ENCODE data around the gene LRP8.

Gene LRP8

DNA sequence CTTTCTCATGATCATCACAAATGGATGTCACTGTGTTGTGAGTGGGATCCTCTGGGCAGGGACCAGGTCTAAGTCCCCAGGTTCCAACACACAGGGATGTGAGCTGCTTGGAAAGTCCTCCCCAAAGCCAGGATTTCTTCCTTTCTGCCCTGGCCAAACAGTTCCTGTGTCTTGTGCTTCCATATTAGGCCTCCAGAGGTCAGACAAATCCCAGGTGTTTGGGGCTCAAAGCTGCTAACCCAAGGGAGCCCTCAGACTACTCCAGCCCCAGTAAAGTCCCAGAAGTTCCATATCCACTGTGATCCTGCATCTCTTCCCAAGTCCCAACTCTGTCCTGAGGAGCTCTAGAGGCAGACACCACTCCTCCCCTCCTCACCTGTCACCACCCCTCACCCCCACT is 61.8 kb downstream of the LRP8 start:
- H3K36me3 ChIP-seq, result peaks cover 8% of the 10 kb centered on the region; the same call in 1 of the 2 replicates
- no peak for DNase-seq
- H3K27me3 ChIP-seq, result no peaks in the 10 kb centered on the region
- TF ChIP-seq, protein P1, sequence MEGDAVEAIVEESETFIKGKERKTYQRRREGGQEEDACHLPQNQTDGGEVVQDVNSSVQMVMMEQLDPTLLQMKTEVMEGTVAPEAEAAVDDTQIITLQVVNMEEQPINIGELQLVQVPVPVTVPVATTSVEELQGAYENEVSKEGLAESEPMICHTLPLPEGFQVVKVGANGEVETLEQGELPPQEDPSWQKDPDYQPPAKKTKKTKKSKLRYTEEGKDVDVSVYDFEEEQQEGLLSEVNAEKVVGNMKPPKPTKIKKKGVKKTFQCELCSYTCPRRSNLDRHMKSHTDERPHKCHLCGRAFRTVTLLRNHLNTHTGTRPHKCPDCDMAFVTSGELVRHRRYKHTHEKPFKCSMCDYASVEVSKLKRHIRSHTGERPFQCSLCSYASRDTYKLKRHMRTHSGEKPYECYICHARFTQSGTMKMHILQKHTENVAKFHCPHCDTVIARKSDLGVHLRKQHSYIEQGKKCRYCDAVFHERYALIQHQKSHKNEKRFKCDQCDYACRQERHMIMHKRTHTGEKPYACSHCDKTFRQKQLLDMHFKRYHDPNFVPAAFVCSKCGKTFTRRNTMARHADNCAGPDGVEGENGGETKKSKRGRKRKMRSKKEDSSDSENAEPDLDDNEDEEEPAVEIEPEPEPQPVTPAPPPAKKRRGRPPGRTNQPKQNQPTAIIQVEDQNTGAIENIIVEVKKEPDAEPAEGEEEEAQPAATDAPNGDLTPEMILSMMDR (IDR thresholded peaks at IDR 0.05; ENCODE audit: low read depth, low read length), result peak; percentile 24; the same call in 1 of the 2 replicates
- no peak overlapping the region for H3K4me3 ChIP-seq (ENCODE audit: low read depth, low read length)
- no peaks in the 10 kb centered on the region for H3K9me3 ChIP-seq
- no peaks in the 10 kb centered on the region for H3K4me1 ChIP-seq

DNA sequence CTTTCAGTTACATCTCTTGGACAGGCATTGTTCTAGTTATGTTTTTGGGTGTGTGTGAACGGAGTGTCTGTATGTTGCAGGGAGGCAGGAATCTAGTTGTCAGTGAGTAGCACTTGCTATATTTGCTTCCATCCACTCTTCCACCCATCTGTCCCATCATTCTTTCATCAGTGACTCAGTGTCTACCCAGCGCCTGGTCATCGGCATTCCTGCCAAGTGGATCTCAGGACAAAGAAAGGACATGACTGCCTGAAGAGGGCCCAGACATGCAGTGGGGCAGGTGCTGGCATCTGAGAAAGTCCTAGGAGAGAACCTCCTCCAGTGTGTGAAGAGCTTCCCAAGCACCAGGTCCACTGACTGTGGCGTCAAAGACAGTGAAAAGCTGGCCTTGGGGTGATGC is 62.3 kb downstream of the LRP8 start:
- Histone ChIP-seq H3K36me3 (peaks cover 8% of the 10 kb centered on the region; the same call in 1 of the 2 replicates), H3K27me3 (no peaks in the 10 kb centered on the region), H3K9me3 (no peaks in the 10 kb centered on the region), H3K4me1 (no peaks in the 10 kb centered on the region), H3K4me3 (ENCODE audit: low read depth, low read length) (no peak overlapping the region)
- TF ChIP-seq, protein P1 (IDR thresholded peaks at IDR 0.05; ENCODE audit: low read depth, low read length), result no peak
- no peak for DNase-seq

DNA sequence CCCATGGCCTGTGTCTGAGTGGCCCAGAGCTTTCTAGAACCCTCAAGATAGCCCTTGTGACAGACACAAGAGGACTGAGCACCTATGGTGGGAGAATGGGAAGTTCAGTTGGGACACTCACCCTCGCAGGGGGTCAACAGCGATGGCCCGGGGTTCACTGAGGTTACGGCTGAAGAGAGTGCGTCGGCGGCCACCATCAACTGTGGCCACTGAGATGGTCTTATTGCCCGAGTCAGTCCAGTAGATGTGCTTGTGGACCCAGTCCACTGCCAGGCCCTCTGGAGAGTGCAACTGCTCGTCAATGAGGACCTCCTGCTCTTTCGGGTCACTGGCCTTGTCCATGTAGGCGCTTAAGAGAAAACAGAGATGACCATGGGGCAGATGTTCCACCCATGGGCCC is 63.8 kb downstream of the LRP8 start:
- TF ChIP-seq, protein P1 (IDR thresholded peaks at IDR 0.05; ENCODE audit: low read depth, low read length), result no peak
- no peaks in the 10 kb centered on the region for H3K27me3 ChIP-seq
- DNase-seq, result no peak

DNA sequence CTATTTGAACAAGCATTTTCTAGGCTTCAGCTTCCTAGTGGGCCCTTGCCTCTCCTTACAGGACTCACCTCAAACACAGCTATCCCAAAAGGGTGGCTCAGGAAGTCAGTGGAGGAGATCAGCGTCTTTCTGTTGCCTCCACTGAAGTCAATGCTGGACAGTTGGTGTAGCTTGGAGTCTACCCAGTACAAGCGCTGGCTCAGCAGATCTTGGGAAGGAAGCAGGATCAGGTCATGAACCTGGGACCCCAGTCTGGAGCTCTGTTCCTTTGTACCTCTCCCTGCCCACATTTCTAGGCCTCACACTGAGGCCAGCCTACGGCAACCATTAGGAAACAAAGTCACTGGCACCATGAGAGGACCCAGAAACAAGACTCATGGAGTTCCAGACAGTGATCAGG is 65.9 kb downstream of the LRP8 start:
- TF ChIP-seq, protein P1 (IDR thresholded peaks at IDR 0.05; ENCODE audit: low read depth, low read length), result no peak
- DNase-seq, result no peak
- Histone ChIP-seq H3K27me3 (no peaks in the 10 kb centered on the region), H3K36me3 (peaks cover 10% of the 10 kb centered on the region; the same call in 1 of the 2 replicates), H3K9me3 (no peaks in the 10 kb centered on the region), H3K4me1 (no peaks in the 10 kb centered on the region), H3K4me3 (ENCODE audit: low read depth, low read length) (no peak overlapping the region)

More for the DNA sequence above, 63.8 kb downstream of the LRP8 start:
- Histone ChIP-seq H3K4me1 (no peaks in the 10 kb centered on the region), H3K9me3 (no peaks in the 10 kb centered on the region), H3K36me3 (peaks cover 8% of the 10 kb centered on the region; the same call in 1 of the 2 replicates), H3K4me3 (ENCODE audit: low read depth, low read length) (no peak overlapping the region)

DNA sequence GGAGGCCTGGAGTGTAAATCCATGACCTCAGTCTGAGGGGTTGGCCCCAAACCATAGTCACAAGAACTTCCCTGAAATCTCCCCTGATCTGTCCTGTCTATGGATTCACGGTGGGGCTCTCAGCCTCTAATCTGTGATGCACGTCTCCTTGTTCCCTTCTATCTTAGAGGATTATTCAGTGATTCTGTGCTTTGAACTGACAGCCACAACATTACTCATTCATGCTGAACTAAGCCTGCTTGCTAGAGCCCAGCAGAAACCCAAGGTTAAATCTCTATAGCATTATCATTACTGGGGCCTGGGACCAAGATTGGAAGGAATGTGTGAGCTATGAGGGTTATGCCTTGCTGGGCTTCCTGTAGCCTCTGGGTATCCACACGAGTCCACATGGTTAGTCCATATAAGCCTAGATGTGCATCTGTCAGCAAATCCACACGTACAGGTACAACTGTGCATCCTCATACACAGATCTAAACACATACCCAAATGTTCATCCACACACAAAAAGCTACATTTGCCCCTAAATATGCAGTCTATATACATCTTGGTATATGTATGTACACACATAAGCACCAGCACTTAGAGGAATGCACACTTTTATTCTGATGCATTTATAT is 67.1 kb downstream of the LRP8 start:
- H3K4me3 ChIP-seq (ENCODE audit: low read depth, low read length), result no peak overlapping the region
- DNase-seq, result no peak
- H3K27me3 ChIP-seq, result no peaks in the 10 kb centered on the region
- peaks cover 9% of the 10 kb centered on the region; the same call in 1 of the 2 replicates for H3K36me3 ChIP-seq
- TF ChIP-seq, protein P1 (IDR thresholded peaks at IDR 0.05; ENCODE audit: low read depth, low read length), result no peak
- no peaks in the 10 kb centered on the region for H3K9me3 ChIP-seq
- no peaks in the 10 kb centered on the region for H3K4me1 ChIP-seq

DNA sequence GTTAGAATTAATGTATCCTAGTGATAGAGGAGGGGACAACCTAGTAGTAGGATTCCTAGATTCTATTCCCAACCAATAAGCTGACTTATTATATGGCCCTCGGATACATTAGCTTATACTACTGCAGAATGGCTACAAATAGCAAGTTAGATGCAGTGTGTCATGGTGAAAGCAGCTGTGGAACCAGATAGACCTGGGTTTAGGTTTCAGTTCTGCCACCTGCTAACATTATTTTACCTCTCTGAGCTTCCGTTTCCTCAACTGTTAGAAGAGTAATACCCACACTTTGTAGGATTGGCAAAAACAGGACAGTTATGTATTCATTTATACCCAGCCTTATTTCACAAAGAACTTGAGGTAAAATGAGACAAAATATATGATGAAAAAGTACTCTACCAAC is 67.9 kb downstream of the LRP8 start:
- H3K27me3 ChIP-seq, result no peaks in the 10 kb centered on the region
- no peak overlapping the region for H3K4me3 ChIP-seq (ENCODE audit: low read depth, low read length)
- H3K36me3 ChIP-seq, result peaks cover 14% of the 10 kb centered on the region
- no peaks in the 10 kb centered on the region for H3K4me1 ChIP-seq
- DNase-seq, result no peak
- no peaks in the 10 kb centered on the region for H3K9me3 ChIP-seq
- TF ChIP-seq, protein P1 (IDR thresholded peaks at IDR 0.05; ENCODE audit: low read depth, low read length), result no peak

Measured in BE2C (cell line).